Measurements from ENCODE around the gene GRIA3.

- no peak for TF ChIP-seq ELK1 (IDR thresholded peaks at IDR 0.05; ENCODE audit: low read depth, low read length)
- TF ChIP-seq SPI1 (IDR thresholded peaks at IDR 0.05; ENCODE audit: borderline replicate concordance, insufficient read depth, low read depth, low read length): no peak
- TF ChIP-seq POLR2A (IDR thresholded peaks at IDR 0.05; ENCODE audit: low read depth, low read length): no peak
These were observed 46.7 kb downstream of the GRIA3 start for GRCh38 chrX:123230798-123231197.
